Osteoblast (primary cell): ENCODE measurements around the gene GABRB2. TPM values are rescaled to one million over a fixed set of nuclear protein-coding genes. Genes with fewer than 3 reads are reported as not detected.
"Not testable (repeated sequence)": the region's sequence is repeated elsewhere in the genome, so short reads cannot be mapped to it uniquely, and the experiment has no call there.

Experiments used
- DNase-seq: peaks from one replicate; pipeline ENCODE4 v3.0.0; 2011; ENCODE audit warnings: low spot score, mixed read lengths; ENCODE audit not compliant: insufficient read length; ENCODE audit errors: missing footprints
- H2AFZ ChIP-seq: 2 replicates; pipeline ENCODE4 v1.6.0; 2011; ENCODE audit warnings: mild to moderate bottlenecking, low read length
- H3K27ac ChIP-seq: 2 replicates; pipeline ENCODE4 v1.5.1; 2011; ENCODE audit warnings: mild to moderate bottlenecking, low read depth, low read length, moderate library complexity
- H3K27me3 ChIP-seq: 2 replicates; pipeline ENCODE4 v1.6.0; 2012; ENCODE audit warnings: mild to moderate bottlenecking, control low read depth, inconsistent platforms, low read length, moderate library complexity; ENCODE audit not compliant: insufficient read depth
- H3K36me3 ChIP-seq: 2 replicates; pipeline ENCODE4 v1.5.1; 2011; ENCODE audit warnings: mild to moderate bottlenecking, low read length, control low read depth, moderate library complexity; ENCODE audit not compliant: insufficient read depth
- H3K4me1 ChIP-seq: 2 replicates; pipeline ENCODE4 v1.5.1; 2011; ENCODE audit warnings: mild to moderate bottlenecking, low read length, control low read depth, moderate library complexity; ENCODE audit not compliant: insufficient read depth
- H3K4me2 ChIP-seq: 2 replicates; pipeline ENCODE4 v1.6.0; 2011; ENCODE audit warnings: mild to moderate bottlenecking, low read length; ENCODE audit not compliant: insufficient read depth
- H3K4me3 ChIP-seq: fragments of 200-600 bp; sonication (generic); 3 replicates; pipeline ENCODE4 v1.5.1; 2012; ENCODE audit warnings: mild to moderate bottlenecking, low read length, inconsistent platforms; ENCODE audit not compliant: insufficient read depth
- H3K79me2 ChIP-seq: 2 replicates; pipeline ENCODE4 v1.6.0; 2012; ENCODE audit warnings: mild to moderate bottlenecking, low read length, control low read depth, inconsistent platforms; ENCODE audit not compliant: insufficient read depth
- H3K9me3 ChIP-seq: 2 replicates; pipeline ENCODE4 v1.5.1; 2011; ENCODE audit warnings: low read depth, low read length, control low read depth
- H4K20me1 ChIP-seq: 2 replicates; pipeline ENCODE4 v1.6.0; 2012; ENCODE audit warnings: mild to moderate bottlenecking, low read length, control low read depth; ENCODE audit not compliant: insufficient read depth
- total RNA-seq: library from RNA; depleted of rRNA; stranded (reverse); fragments of >200 nt; gene quantifications from 2 replicates; pipeline ENCODE4 v1.2.3, GENCODE V29; 2012
- TF ChIP-seq, protein P1 (sequence below): IDR thresholded peaks from 2 replicates; pipeline ENCODE4 v1.5.1; 2011; ENCODE audit warnings: mild to moderate bottlenecking, low read depth, low read length, moderate library complexity; ENCODE audit errors: extremely low read depth

GABRB2 gene
- total RNA-seq, 1 donor: 0.72 TPM

GRCh38 chr5:161263191-161263590, 283.3 kb downstream of the GABRB2 start:
- no peaks in the 10 kb centered on the region for H3K36me3 ChIP-seq
- H4K20me1 ChIP-seq: no peaks in the 10 kb centered on the region
- no peaks in the 10 kb centered on the region for H3K9me3 ChIP-seq
- no peak overlapping the region for H3K4me3 ChIP-seq
- H2AFZ ChIP-seq: no peak overlapping the region
- no peaks in the 10 kb centered on the region for H3K4me1 ChIP-seq
- H3K79me2 ChIP-seq: no peaks in the 10 kb centered on the region
- H3K4me2 ChIP-seq: no peak overlapping the region
- H3K27ac ChIP-seq: no peak overlapping the region
- TF ChIP-seq, protein P1, sequence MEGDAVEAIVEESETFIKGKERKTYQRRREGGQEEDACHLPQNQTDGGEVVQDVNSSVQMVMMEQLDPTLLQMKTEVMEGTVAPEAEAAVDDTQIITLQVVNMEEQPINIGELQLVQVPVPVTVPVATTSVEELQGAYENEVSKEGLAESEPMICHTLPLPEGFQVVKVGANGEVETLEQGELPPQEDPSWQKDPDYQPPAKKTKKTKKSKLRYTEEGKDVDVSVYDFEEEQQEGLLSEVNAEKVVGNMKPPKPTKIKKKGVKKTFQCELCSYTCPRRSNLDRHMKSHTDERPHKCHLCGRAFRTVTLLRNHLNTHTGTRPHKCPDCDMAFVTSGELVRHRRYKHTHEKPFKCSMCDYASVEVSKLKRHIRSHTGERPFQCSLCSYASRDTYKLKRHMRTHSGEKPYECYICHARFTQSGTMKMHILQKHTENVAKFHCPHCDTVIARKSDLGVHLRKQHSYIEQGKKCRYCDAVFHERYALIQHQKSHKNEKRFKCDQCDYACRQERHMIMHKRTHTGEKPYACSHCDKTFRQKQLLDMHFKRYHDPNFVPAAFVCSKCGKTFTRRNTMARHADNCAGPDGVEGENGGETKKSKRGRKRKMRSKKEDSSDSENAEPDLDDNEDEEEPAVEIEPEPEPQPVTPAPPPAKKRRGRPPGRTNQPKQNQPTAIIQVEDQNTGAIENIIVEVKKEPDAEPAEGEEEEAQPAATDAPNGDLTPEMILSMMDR: no peak
- no peaks in the 10 kb centered on the region for H3K27me3 ChIP-seq
- DNase-seq: no peak

DNA sequence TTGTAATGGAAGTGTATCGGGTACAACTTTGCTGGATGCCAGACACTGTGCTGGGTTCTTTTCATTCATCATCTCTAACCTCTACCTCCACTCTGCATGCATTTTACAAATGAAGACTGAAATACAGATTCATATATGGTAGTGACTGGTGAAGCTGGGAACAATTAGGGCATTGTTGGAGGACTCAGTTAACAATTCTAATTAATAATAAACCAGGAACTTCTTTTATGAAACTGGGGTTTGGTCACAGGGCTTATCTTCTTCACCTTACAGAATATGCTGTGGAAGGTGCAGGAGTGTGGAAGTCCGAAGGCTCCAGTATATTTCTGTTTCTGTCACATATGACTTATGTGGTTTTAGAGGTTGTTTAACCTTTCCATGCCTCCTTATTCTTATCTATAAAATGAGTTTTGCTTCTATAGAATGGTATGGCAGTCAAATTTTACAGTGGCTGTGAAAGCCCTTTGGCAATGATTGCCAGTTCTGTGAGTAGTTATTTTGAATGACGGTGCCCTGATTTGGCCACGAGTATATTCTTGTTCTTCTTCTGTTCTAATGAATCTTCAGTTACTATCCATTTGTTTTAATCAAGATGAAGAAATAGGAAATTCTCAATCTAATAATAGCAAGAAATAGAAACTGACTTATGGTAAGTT, 284.7 kb downstream of the GABRB2 start:
- H3K9me3 ChIP-seq: no peaks in the 10 kb centered on the region
- H3K36me3 ChIP-seq: no peaks in the 10 kb centered on the region
- H4K20me1 ChIP-seq: no peaks in the 10 kb centered on the region

GRCh38 chr5:161258438-161258837, 288.1 kb downstream of the GABRB2 start:
- no peak overlapping the region for H3K27ac ChIP-seq
- H3K9me3 ChIP-seq: no peaks in the 10 kb centered on the region
- TF ChIP-seq, protein P1: no peak
- H2AFZ ChIP-seq: no peak overlapping the region
- no peaks in the 10 kb centered on the region for H3K4me1 ChIP-seq
- H3K79me2 ChIP-seq: no peaks in the 10 kb centered on the region
- H3K4me3 ChIP-seq: no peak overlapping the region
- no peak overlapping the region for H3K4me2 ChIP-seq
- no peak for DNase-seq
- no peaks in the 10 kb centered on the region for H3K27me3 ChIP-seq
- H3K36me3 ChIP-seq: no peaks in the 10 kb centered on the region
- H4K20me1 ChIP-seq: no peaks in the 10 kb centered on the region

More for the DNA sequence above, 284.7 kb downstream of the GABRB2 start:
- no peak for DNase-seq
- Histone ChIP-seq H3K4me2 (no peak overlapping the region), H3K79me2 (no peaks in the 10 kb centered on the region), H3K4me1 (no peaks in the 10 kb centered on the region), H2AFZ (no peak overlapping the region), H3K4me3 (no peak overlapping the region), H3K27ac (no peak overlapping the region), H3K27me3 (no peaks in the 10 kb centered on the region)
- TF ChIP-seq, protein P1: no peak

DNA sequence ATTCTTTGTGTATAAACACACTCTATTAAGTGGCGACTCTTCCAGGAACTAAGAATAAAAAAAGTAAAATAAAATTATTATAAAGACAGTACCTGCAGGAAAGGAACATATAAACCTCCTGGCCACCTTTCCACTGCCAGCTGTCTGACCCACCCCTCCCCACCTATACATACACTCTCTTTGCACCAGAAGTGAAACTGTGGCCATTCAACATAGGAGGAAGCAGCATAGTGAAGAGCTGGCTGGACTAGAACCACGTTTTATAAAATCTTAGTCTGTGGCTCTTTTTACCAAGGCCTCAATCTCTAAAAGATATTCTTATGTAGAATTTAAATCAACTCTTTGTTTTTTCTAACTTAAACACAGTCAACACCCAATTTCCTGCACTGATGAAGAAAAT, 289.6 kb downstream of the GABRB2 start:
- H3K4me2 ChIP-seq: no peak overlapping the region
- DNase-seq: no peak
- H4K20me1 ChIP-seq: no peaks in the 10 kb centered on the region
- no peak overlapping the region for H3K4me3 ChIP-seq
- no peaks in the 10 kb centered on the region for H3K79me2 ChIP-seq
- no peaks in the 10 kb centered on the region for H3K36me3 ChIP-seq
- H3K27ac ChIP-seq: no peak overlapping the region
- no peak overlapping the region for H2AFZ ChIP-seq
- no peaks in the 10 kb centered on the region for H3K9me3 ChIP-seq
- no peaks in the 10 kb centered on the region for H3K4me1 ChIP-seq
- TF ChIP-seq, protein P1: no peak
- no peaks in the 10 kb centered on the region for H3K27me3 ChIP-seq

GRCh38 chr5:161252955-161253354, 293.6 kb downstream of the GABRB2 start:
- not testable (repeated sequence) for H4K20me1 ChIP-seq, H2AFZ ChIP-seq, H3K27me3 ChIP-seq, H3K9me3 ChIP-seq, H3K4me3 ChIP-seq, DNase-seq, H3K4me2 ChIP-seq, H3K4me1 ChIP-seq, H3K27ac ChIP-seq, H3K36me3 ChIP-seq, H3K79me2 ChIP-seq
